Measurements from ENCODE around the gene VPS11.

The VPS11 gene

DNA sequence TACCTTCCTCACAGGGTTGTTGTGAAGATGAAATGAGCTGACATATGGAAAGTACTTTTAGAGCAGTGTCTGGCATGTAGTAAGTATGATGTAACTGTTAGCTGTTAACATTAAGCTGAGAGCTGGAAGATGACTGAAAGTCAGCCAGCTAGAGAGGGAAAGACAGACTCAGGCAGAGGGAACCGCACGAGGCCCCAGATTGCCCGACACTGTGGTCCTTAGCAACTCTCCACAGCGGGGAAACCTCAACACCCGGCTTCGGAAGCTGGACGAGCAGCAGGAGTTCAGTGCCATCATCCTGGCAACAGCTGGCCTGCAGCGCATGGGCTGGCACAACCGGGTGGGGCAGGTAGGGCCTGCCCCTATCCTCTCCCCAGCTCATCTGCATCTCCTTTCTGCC is 23.6 kb downstream of the VPS11 start:
- TF ChIP-seq, protein P1, sequence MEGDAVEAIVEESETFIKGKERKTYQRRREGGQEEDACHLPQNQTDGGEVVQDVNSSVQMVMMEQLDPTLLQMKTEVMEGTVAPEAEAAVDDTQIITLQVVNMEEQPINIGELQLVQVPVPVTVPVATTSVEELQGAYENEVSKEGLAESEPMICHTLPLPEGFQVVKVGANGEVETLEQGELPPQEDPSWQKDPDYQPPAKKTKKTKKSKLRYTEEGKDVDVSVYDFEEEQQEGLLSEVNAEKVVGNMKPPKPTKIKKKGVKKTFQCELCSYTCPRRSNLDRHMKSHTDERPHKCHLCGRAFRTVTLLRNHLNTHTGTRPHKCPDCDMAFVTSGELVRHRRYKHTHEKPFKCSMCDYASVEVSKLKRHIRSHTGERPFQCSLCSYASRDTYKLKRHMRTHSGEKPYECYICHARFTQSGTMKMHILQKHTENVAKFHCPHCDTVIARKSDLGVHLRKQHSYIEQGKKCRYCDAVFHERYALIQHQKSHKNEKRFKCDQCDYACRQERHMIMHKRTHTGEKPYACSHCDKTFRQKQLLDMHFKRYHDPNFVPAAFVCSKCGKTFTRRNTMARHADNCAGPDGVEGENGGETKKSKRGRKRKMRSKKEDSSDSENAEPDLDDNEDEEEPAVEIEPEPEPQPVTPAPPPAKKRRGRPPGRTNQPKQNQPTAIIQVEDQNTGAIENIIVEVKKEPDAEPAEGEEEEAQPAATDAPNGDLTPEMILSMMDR (IDR thresholded peaks at IDR 0.05; ENCODE audit: insufficient read depth, missing control alignments): no peak
- FAIRE-seq (no peak), DNase-seq (ENCODE audit: insufficient read length, low spot score) (no peak)

DNA sequence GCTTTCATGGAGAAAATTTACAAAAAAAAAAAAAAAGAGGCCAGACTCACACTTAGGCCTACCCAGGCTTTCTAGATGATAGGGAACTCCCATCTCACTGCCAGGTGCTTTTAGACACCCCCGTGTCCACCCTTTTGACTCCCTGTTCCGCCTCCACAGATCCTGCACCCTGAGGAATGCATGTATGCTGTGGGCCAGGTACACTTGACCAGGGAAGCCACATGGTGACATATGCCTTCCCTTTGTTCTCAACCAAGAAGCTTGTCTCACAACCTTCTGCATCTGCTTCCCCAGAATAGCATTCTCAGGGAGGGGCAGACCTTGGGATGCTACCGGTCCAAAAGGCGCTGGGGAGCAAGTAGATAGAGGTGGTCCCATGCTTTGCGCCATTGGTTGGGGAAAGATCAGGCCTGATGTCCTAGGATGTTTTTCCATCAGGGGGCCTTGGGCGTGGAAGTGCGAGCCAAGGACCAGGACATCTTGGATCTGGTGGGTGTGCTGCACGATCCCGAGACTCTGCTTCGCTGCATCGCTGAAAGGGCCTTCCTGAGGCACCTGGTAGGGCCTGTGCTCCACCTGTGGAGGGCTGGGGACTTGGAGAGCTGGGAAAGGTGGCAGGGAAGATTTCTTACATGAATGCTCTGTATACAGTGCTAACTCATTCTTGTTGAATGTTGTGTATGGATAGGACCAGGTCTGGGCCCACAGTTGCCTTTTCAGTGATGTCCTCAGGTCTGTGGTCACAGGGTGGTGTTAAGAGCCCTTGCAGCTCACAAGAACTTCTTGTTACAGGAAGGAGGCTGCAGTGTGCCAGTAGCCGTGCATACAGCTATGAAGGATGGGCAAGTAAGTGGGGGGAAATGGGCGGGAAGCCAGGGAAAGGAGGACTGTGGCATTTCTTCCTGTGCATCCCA is 24.6 kb downstream of the VPS11 start:
- DNase-seq (ENCODE audit: insufficient read length, low spot score) (no peak), FAIRE-seq (no peak)
- TF ChIP-seq, protein P1 (IDR thresholded peaks at IDR 0.05; ENCODE audit: insufficient read depth, missing control alignments): no peak

DNA sequence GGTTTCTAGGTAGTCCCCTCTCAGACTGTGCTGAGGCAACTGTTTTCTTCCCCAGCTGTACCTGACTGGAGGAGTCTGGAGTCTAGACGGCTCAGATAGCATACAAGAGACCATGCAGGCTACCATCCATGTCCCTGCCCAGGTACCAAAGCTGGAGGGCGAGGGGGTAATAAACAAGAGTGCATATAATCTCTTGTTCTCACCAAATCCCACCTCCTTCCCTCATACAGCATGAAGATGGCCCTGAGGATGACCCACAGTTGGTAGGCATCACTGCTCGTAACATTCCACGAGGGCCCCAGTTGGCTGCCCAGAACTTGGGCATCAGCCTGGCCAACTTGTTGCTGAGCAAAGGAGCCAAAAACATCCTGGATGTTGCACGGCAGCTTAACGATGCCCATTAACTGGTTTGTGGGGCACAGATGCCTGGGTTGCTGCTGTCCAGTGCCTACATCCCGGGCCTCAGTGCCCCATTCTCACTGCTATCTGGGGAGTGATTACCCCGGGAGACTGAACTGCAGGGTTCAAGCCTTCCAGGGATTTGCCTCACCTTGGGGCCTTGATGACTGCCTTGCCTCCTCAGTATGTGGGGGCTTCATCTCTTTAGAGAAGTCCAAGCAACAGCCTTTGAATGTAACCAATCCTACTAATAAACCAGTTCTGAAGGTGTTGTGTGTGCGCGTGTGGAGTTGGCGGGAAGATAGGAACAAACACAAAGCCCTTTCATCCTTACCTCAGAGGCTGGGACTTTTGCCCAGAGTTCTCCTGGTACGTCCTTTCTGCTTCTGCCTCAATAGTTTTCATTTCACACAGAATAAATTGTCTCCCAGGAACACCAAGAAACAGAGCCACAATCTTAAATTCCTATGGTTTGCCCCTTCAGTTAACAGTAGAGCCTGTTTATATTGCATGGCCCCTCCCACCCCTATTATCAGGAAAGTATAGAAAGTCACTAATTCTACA is 25.5 kb downstream of the VPS11 start:
- TF ChIP-seq, protein P1 (IDR thresholded peaks at IDR 0.05; ENCODE audit: insufficient read depth, missing control alignments): no peak
- DNase-seq (ENCODE audit: insufficient read length, low spot score) (no peak), FAIRE-seq (no peak)

DNA sequence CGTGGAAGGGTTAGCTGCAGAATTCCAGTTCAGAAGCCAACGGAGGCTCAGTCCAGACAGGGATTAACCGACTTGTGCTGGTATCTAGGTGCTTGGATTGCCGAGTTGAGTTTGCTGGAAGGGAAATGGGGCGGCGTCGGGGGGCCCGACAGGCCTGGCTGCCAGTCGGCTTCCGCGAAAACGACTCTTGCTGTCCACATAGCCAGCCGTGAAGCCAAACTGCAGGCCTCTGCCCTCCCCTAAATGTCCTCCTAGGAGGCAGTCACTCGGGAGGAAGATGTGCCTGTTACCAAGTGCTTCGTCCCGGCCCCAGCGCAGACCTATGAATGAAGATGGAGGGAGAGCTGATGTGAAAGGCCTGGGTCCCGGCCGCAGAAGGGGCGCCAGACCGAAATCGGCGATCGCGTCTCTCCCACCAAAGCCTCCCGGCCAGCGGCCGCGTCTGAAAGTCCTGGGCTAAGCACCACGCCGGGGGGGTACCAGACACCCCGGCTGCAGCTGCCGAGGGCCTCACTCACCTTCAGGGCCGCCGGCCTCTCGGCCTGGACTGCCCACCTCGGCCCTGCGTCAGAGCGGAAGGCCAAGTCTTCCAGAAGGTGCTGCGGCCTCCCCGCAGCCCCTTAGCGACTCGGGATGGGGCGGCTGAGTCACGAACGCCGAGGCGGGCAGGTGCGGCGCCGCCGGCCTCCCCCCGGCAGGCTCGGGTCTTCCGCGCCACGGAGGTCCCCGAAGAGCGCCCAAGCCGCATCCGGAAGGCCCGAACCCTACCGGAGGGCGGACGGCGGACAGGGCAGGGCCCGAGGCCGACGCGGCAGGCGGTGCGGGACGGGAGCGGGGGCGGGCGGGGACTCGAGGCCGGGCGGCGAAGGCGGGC is 26.6 kb downstream of the VPS11 start:
- no peak for FAIRE-seq

DNA sequence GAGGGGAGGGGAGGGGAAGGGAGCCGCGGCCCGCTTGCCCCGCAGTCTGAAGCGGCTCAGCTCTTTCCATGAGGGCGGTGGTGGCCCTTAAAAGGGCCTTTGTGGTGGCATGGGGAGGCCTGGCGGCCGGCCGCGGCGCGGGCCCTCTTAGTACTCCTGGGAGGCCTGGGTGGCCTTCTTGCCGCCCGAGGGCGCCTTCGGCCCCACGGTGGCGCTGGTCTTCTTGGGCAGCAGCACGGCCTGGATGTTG is 27.1 kb downstream of the VPS11 start:
- DNase-seq (ENCODE audit: insufficient read length, low spot score): no peak
- TF ChIP-seq, protein P1 (IDR thresholded peaks at IDR 0.05; ENCODE audit: insufficient read depth, missing control alignments): peak; percentile 51
- FAIRE-seq: no peak

More for the DNA sequence above, 26.6 kb downstream of the VPS11 start:
- TF ChIP-seq, protein P1 (IDR thresholded peaks at IDR 0.05; ENCODE audit: insufficient read depth, missing control alignments): no peak
- no peak for DNase-seq (ENCODE audit: insufficient read length, low spot score)

DNA sequence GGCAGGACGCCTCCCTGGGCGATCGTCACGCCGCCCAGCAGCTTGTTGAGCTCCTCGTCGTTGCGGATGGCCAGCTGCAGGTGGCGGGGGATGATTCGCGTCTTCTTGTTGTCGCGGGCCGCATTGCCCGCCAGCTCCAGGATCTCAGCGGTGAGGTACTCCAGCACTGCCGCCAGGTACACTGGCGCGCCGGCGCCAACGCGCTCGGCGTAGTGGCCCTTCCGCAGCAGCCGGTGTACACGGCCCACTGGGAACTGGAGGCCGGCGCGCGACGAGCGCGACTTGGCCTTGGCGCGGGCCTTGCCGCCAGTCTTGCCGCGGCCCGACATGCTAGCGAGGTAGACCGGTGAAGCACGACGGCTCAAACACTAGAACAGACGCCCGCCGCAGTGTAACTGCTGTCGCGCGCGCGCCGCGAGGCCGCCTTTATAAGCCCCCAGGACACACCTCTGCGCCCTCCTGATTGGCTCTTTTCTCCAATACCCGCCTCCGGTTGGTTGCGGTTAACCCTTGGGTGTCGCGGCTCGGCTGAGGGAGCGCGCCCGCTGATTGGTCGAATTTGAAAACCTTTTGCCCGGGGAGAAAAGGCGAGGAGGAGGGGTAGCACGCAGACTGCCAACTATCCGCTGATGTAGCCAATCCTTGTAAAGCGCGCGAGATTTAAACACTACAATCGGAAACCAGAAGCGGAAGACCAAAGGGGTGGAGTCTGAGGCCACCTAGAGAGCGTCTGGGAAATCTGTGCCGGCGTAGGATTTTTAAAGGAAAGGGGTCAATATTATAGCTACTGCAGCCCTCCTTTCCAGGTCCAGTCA is 27.7 kb downstream of the VPS11 start:
- TF ChIP-seq, protein P1 (IDR thresholded peaks at IDR 0.05; ENCODE audit: insufficient read depth, missing control alignments): peak; percentile 14
- DNase-seq (ENCODE audit: insufficient read length, low spot score): peak; percentile 89
- FAIRE-seq: peak; percentile 64
